NT2/D1 (cell line): ENCODE results near the gene DOCK7.
"Not testable (repeated sequence)": the region's sequence is repeated elsewhere in the genome, so short reads cannot be mapped to it uniquely, and the experiment has no call there.

Source experiments
- DNase-seq: peaks from one replicate; pipeline ENCODE4 v3.0.0-alpha.2; 2011; ENCODE audit warnings: low read depth, low spot score
- H3K27me3 ChIP-seq: 2 replicates; pipeline ENCODE4 v1.6.0; 2011; ENCODE audit warnings: mild to moderate bottlenecking; ENCODE audit not compliant: insufficient read length, insufficient read depth
- H3K36me3 ChIP-seq: 2 replicates; pipeline ENCODE4 v1.6.1; 2011; ENCODE audit warnings: mild to moderate bottlenecking, low read length, mixed read lengths; ENCODE audit not compliant: insufficient read depth, insufficient read length
- H3K4me1 ChIP-seq: 2 replicates; pipeline ENCODE4 v1.5.1; 2011; ENCODE audit not compliant: insufficient read depth, insufficient read length
- H3K4me3 ChIP-seq: 2 replicates; pipeline ENCODE4 v1.5.1; 2011; ENCODE audit warnings: low read depth; ENCODE audit not compliant: insufficient read length
- H3K9ac ChIP-seq: 2 replicates; pipeline ENCODE4 v1.6.0; 2011; ENCODE audit warnings: low read depth; ENCODE audit not compliant: insufficient read length
- H3K9me3 ChIP-seq: 2 replicates; pipeline ENCODE4 v1.5.1; 2011; ENCODE audit warnings: mild to moderate bottlenecking, low read length; ENCODE audit not compliant: insufficient read depth
- SUZ12 ChIP-seq: IDR thresholded peaks from 2 replicates; pipeline ENCODE4 v1.6.1; 2011; ENCODE audit not compliant: insufficient read length, insufficient read depth; ENCODE audit errors: extremely low read depth
- YY1 ChIP-seq: IDR thresholded peaks from 2 replicates; pipeline ENCODE4 v1.6.1; 2011; ENCODE audit not compliant: insufficient read length, insufficient read depth
- ZNF274 ChIP-seq: IDR thresholded peaks from 2 replicates; pipeline ENCODE4 v1.6.1; 2011; ENCODE audit warnings: mild to moderate bottlenecking, low read depth, low read length

Gene DOCK7

GRCh38 chr1:62724430-62724829 lies 36.2 kb upstream of the DOCK7 start:
- TF ChIP-seq SUZ12 (no peak), YY1 (no peak), ZNF274 (no peak)
- H3K9ac ChIP-seq: no peak overlapping the region
- no peaks in the 10 kb centered on the region for H3K9me3 ChIP-seq
- H3K4me3 ChIP-seq: no peak overlapping the region
- H3K36me3 ChIP-seq: no peaks in the 10 kb centered on the region
- H3K4me1 ChIP-seq: peaks cover 4% of the 10 kb centered on the region
- no peak for DNase-seq
- no peaks in the 10 kb centered on the region for H3K27me3 ChIP-seq

GRCh38 chr1:62723883-62724282 lies 35.7 kb upstream of the DOCK7 start:
- TF ChIP-seq ZNF274 (no peak), SUZ12 (no peak), YY1 (no peak)
- Histone ChIP-seq H3K4me1 (peaks cover 4% of the 10 kb centered on the region), H3K9me3 (no peaks in the 10 kb centered on the region), H3K9ac (no peak overlapping the region), H3K27me3 (no peaks in the 10 kb centered on the region), H3K36me3 (no peaks in the 10 kb centered on the region), H3K4me3 (no peak overlapping the region)
- no peak for DNase-seq

- Histone ChIP-seq H3K9me3 (no peaks in the 10 kb centered on the region), H3K4me3 (no peak overlapping the region), H3K4me1 (peaks cover 4% of the 10 kb centered on the region), H3K9ac (no peak overlapping the region), H3K36me3 (no peaks in the 10 kb centered on the region), H3K27me3 (no peaks in the 10 kb centered on the region)
- TF ChIP-seq YY1: no peak
- DNase-seq: no peak
Measured at GRCh38 chr1:62722796-62723195, 34.6 kb upstream of the DOCK7 start.

- no peaks in the 10 kb centered on the region for H3K36me3 ChIP-seq
- H3K9me3 ChIP-seq: no peaks in the 10 kb centered on the region
- no peak for DNase-seq
- H3K4me3 ChIP-seq: no peak overlapping the region
- no peaks in the 10 kb centered on the region for H3K27me3 ChIP-seq
- no peak for TF ChIP-seq YY1
- no peak for TF ChIP-seq SUZ12
- TF ChIP-seq ZNF274: no peak
- H3K4me1 ChIP-seq: peaks cover 6% of the 10 kb centered on the region
- H3K9ac ChIP-seq: no peak overlapping the region
Measured at GRCh38 chr1:62720946-62721554, 32.9 kb upstream of the DOCK7 start.

- H3K4me3 ChIP-seq, H3K9ac ChIP-seq, DNase-seq, H3K36me3 ChIP-seq, H3K9me3 ChIP-seq, H3K27me3 ChIP-seq, H3K4me1 ChIP-seq: not testable (repeated sequence)
Measured at GRCh38 chr1:62718400-62718799, 30.2 kb upstream of the DOCK7 start.

- no peaks in the 10 kb centered on the region for H3K9me3 ChIP-seq
- DNase-seq: no peak
- H3K4me1 ChIP-seq: peaks cover 6% of the 10 kb centered on the region
- H3K27me3 ChIP-seq: no peaks in the 10 kb centered on the region
- no peak for TF ChIP-seq ZNF274
- no peak for TF ChIP-seq YY1
- TF ChIP-seq SUZ12: no peak
- no peak overlapping the region for H3K4me3 ChIP-seq
- no peak overlapping the region for H3K9ac ChIP-seq
- H3K36me3 ChIP-seq: no peaks in the 10 kb centered on the region
Measured at GRCh38 chr1:62717483-62717882, 29.3 kb upstream of the DOCK7 start.

- DNase-seq: no peak
- Histone ChIP-seq H3K36me3 (no peaks in the 10 kb centered on the region), H3K4me1 (peaks cover 6% of the 10 kb centered on the region), H3K4me3 (no peak overlapping the region), H3K9ac (no peak overlapping the region), H3K9me3 (no peaks in the 10 kb centered on the region), H3K27me3 (no peaks in the 10 kb centered on the region)
- no peak for TF ChIP-seq YY1
- no peak for TF ChIP-seq SUZ12
- no peak for TF ChIP-seq ZNF274
Measured at GRCh38 chr1:62716397-62716796, 28.2 kb upstream of the DOCK7 start.
